WERI-Rb-1 (cell line): ENCODE results near the gene DTHD1.

Experiments
- DNase-seq: peaks from one replicate; pipeline ENCODE4 v3.0.0-alpha.2; 2020
- H3K27ac ChIP-seq: fragments of 250-450 bp; sonication (Bioruptor Pico); 2 replicates; pipeline ENCODE4 v1.5.1; 2020; ENCODE audit warnings: mild to moderate bottlenecking, moderate library complexity
- H3K27me3 ChIP-seq: fragments of 250-450 bp; sonication (Bioruptor Pico); 2 replicates; pipeline ENCODE4 v1.5.1; 2021; ENCODE audit warnings: mild to moderate bottlenecking, low read depth, moderate library complexity; ENCODE audit not compliant: insufficient read depth, severe bottlenecking
- H3K36me3 ChIP-seq: fragments of 250-450 bp; sonication (Bioruptor Pico); 2 replicates; pipeline ENCODE4 v1.5.1; 2020; ENCODE audit warnings: mild to moderate bottlenecking, moderate library complexity
- H3K4me3 ChIP-seq: 2 replicates; pipeline ENCODE4 v1.5.1; 2011; ENCODE audit warnings: low read depth, mild to moderate bottlenecking, control low read depth, low read length
- H3K9me3 ChIP-seq: fragments of 250-450 bp; sonication (Bioruptor Pico); 2 replicates; pipeline ENCODE4 v1.5.1; 2021; ENCODE audit warnings: mild to moderate bottlenecking, moderate library complexity; ENCODE audit not compliant: severe bottlenecking
- TF ChIP-seq, protein P1 (sequence below): IDR thresholded peaks from 2 replicates; pipeline ENCODE4 v1.5.1; 2011; ENCODE audit warnings: low read depth, mild to moderate bottlenecking, control low read depth, inconsistent platforms, low read length

The DTHD1 gene

GRCh38 chr4:36278789-36279188 is 2.6 kb upstream of the DTHD1 start:
- H3K36me3 ChIP-seq = no peaks in the 10 kb centered on the region
- DNase-seq = no peak
- TF ChIP-seq, protein P1, sequence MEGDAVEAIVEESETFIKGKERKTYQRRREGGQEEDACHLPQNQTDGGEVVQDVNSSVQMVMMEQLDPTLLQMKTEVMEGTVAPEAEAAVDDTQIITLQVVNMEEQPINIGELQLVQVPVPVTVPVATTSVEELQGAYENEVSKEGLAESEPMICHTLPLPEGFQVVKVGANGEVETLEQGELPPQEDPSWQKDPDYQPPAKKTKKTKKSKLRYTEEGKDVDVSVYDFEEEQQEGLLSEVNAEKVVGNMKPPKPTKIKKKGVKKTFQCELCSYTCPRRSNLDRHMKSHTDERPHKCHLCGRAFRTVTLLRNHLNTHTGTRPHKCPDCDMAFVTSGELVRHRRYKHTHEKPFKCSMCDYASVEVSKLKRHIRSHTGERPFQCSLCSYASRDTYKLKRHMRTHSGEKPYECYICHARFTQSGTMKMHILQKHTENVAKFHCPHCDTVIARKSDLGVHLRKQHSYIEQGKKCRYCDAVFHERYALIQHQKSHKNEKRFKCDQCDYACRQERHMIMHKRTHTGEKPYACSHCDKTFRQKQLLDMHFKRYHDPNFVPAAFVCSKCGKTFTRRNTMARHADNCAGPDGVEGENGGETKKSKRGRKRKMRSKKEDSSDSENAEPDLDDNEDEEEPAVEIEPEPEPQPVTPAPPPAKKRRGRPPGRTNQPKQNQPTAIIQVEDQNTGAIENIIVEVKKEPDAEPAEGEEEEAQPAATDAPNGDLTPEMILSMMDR = no peak
- H3K4me3 ChIP-seq = no peak overlapping the region
- H3K27ac ChIP-seq = no peak overlapping the region
- H3K9me3 ChIP-seq = no peaks in the 10 kb centered on the region
- peaks cover 66% of the 10 kb centered on the region for H3K27me3 ChIP-seq

- Histone ChIP-seq H3K27me3 (peaks cover 59% of the 10 kb centered on the region), H3K36me3 (no peaks in the 10 kb centered on the region), H3K27ac (no peak overlapping the region), H3K4me3 (no peak overlapping the region), H3K9me3 (no peaks in the 10 kb centered on the region)
- TF ChIP-seq, protein P1 = no peak
- no peak for DNase-seq
Measured at GRCh38 chr4:36280555-36280954, 861 bp upstream of the DTHD1 start.

- DNase-seq = no peak
- Histone ChIP-seq H3K4me3 (no peak overlapping the region), H3K9me3 (no peaks in the 10 kb centered on the region), H3K27ac (no peak overlapping the region), H3K27me3 (peaks cover 60% of the 10 kb centered on the region), H3K36me3 (no peaks in the 10 kb centered on the region)
- TF ChIP-seq, protein P1 = no peak
Measured at GRCh38 chr4:36282503-36283030, 1.2 kb downstream of the DTHD1 start.

DNA sequence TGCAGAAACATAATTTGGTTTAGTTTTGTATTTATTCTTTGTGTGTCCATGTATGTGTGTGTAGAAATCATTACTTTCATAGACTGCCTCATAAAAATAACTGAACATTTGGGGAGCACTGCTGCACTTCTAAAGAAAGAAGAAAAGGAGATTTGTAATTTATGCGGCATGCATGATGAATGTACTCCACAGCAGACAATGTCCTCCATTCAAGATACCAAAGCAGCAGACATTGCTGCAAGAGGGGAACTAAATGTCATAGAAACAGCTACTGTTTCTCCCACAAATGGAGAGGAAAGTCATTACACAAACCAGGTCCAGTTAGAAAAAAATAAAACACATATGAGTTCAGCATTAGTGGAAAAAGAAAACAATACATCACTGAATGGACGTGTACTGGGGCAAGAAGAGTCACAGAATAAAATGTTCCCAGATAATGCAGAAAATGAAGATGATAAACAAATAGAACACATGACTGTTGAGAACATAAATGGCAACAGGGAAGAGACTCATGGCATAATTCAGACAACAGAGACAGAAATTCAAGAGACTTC is 2.6 kb downstream of the DTHD1 start:
- no peaks in the 10 kb centered on the region for H3K36me3 ChIP-seq
- H3K27me3 ChIP-seq = peaks cover 62% of the 10 kb centered on the region
- H3K27ac ChIP-seq = no peak overlapping the region
- no peak for DNase-seq
- TF ChIP-seq, protein P1 = no peak
- H3K4me3 ChIP-seq = no peak overlapping the region
- H3K9me3 ChIP-seq = no peaks in the 10 kb centered on the region

GRCh38 chr4:36285784-36286480 is 4.5 kb downstream of the DTHD1 start:
- TF ChIP-seq, protein P1 = no peak
- no peak for DNase-seq
- Histone ChIP-seq H3K9me3 (no peaks in the 10 kb centered on the region), H3K36me3 (no peaks in the 10 kb centered on the region), H3K4me3 (no peak overlapping the region), H3K27ac (no peak overlapping the region), H3K27me3 (peaks cover 58% of the 10 kb centered on the region)
